Inflammatory macrophage treated with lipopolysaccharide for 1 hour (primary cell): ENCODE results near the gene B3GNT8.
A peak's percentile ranks its signal among the peaks of the same experiment; 100 is the strongest.
"Not testable (repeated sequence)": the region's sequence is repeated elsewhere in the genome, so short reads cannot be mapped to it uniquely, and the experiment has no call there.

ENCODE experiments used
- DNase-seq, 2 donors: peaks; one replicate each; pipeline ENCODE4 v3.0.0-alpha.2; 2020 to 2022

Gene B3GNT8, protein sequence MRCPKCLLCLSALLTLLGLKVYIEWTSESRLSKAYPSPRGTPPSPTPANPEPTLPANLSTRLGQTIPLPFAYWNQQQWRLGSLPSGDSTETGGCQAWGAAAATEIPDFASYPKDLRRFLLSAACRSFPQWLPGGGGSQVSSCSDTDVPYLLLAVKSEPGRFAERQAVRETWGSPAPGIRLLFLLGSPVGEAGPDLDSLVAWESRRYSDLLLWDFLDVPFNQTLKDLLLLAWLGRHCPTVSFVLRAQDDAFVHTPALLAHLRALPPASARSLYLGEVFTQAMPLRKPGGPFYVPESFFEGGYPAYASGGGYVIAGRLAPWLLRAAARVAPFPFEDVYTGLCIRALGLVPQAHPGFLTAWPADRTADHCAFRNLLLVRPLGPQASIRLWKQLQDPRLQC

GRCh38 chr19:41426952-41427646 lies at the start of gene B3GNT8:
TSS of gene B3GNT8 (minus strand) at chr19:41427374. CDS start at chr19:41426778, 596 bp downstream.
- no peak for DNase-seq

DNA sequence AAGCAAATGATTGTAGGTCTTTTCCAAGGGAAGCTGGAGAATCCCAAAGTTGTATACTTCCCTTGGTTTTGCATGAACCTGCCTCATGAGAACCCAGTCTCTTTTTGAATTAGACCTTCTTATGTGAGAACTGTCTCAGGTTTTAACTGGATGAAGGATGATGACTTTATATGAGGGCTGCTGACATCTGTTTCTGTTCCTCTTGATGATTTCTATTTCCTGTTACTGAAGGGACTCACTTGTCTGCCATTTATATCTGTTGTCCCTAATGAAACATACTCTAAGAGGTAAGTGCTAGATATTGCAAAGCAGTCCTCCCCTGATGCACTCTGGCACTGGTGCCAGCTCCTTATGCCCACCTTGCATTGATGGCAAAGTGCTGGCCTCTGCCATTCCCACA lies 49.4 kb upstream of the B3GNT8 start:
- no peak for DNase-seq

GRCh38 chr19:41463257-41464256 lies 36.4 kb upstream of the B3GNT8 start:
- DNase-seq, result not testable (repeated sequence)

DNA sequence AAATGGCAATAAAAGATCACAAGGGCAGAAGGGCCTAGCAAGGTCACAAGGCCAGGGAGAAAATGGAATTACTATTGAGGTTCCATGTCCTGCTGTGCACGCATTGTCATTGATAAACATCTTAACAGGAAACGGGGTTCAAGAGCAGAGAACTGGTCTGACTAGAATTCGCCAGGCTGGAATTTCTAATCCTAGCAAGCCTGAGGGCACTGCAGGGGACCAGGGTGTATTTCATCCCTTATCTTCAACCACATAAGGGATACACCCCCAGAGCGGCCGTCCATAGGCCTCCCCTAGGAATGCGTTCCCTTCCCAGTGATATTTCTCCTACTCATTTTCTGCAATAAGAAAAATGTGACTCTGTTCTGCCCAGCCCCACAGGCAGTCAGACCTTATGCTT lies 35.3 kb upstream of the B3GNT8 start:
- DNase-seq, result no peak

GRCh38 chr19:41457241-41457640 lies 30.1 kb upstream of the B3GNT8 start:
- DNase-seq, result no peak

GRCh38 chr19:41456342-41456918 lies 29.3 kb upstream of the B3GNT8 start:
- DNase-seq, result no peak

DNA sequence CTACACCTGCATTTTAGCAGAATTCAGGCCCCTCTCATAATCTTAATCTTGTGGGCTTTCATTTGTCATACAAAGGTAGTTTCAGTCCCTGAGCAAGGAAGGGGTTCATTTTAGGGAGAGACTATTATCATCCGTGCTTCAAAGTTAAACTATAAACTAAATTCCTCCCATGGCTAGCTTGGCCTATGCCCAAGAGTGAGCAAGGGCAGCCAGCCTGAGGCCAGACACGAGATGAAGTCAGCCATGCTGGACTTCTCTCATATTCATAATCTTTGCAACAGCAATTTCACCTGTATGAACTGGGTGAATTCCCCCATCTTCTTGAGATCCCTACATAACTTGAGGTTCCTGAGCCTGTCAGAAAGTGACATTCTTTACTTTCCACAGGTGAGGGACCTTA lies 28.8 kb upstream of the B3GNT8 start:
- no peak for DNase-seq

GRCh38 chr19:41452584-41453275 lies 25.6 kb upstream of the B3GNT8 start:
- no peak for DNase-seq

GRCh38 chr19:41449865-41450178 lies 22.6 kb upstream of the B3GNT8 start:
- DNase-seq, result no peak

- peak; percentile 48 to 81 for DNase-seq
Measured at GRCh38 chr19:41449079-41449864, 22.1 kb upstream of the B3GNT8 start.

GRCh38 chr19:41447732-41448332 lies 20.7 kb upstream of the B3GNT8 start:
- DNase-seq, result no peak

DNA sequence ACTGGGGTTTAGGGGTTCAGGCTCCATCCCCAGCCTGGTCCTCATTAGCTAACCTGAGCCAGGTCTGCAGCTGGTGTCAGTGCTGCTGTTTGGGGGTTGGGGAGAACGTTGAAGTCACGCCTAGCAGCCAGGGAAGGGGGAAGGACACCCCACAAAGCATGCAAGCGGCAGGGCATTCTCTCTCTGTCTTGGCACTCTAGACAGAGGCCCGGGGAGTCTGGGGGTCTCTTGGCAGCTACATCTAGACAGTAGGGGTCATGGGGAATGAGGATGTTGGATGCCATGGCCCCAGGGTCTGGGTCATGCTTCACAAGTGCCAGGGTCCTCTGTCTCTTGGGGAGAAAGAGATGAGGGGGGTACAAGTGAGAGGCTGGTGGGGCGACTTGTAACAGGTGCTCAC lies 18.4 kb upstream of the B3GNT8 start:
- no peak for DNase-seq

DNA sequence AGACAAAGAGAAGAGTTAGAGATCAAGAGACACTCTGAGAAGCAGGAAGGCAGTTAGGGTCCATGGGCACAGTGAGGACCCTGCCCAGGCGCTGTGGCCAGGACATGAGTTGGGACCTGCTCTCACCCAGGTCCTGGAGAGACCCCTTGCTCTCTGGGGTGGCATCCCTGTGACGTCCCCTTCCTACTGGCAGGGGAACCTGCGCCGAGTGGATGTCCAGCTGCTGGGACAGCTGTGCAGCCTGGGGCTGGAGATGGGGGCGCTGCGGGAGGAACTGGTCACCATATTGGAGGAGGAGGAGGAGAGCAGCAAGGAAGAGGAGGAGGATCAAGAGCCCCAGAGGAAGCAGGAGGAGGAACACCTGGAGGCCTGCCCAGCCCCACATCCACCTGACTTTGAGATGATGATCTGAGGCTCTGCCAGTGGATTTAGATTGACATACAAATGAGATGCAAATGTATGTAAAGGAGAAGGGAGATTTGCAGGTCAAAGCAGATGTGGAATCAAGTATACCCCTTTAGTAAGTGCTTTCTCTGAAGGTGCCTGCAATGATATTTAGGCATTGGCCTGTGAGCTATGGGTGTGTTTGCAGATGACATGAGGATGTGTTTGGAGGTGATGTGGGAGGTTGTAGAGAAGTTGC lies 16.8 kb upstream of the B3GNT8 start:
- no peak for DNase-seq

DNA sequence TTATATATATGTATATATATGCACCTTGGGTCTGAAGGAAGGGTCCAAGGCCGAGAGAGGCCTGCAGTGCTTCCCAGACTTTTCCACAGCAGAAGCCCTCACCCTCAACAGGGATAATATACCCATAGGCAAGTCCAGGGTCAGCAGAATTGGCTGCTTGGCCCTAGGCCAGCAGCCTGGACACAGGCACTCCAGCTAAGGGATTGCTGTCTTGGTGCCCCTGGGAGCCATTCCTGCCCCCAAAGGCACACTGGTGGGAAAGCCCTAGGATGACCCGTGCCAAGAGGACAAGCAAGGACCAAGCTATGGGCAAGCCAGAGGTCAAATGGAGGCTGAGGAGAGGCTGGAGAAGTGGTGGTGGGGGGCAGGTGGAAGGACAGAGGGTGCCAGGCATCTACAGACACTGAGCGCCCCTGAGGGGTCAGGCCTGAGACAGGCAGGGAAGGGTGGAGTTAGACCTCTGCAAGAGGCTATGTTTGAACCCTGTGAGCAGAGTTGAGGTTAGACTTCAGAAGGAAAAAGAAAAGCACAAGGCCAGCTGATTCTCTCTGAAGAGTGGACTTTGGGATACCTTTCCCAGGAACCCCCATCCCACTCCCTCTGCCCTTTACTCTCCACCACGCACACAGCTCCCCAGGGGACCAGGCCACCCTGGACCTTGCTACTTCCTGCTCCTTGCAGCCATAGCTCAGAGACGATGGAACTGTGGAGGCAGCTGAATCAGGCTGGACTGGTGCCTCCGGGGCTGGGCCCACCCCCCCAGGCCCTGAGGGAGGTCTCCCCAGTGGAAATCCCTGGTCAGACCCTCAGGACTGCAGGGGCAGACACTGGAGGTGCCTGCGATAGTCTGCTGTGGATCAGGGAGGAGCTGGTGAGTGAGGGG lies 15.5 kb upstream of the B3GNT8 start, which contains the start of gene ERICH4:
TSS of gene ERICH4 (plus strand) at position 684 of the 883 bp plus-strand sequence. CDS start at position 698, 14 bp downstream.
- no peak for DNase-seq

DNA sequence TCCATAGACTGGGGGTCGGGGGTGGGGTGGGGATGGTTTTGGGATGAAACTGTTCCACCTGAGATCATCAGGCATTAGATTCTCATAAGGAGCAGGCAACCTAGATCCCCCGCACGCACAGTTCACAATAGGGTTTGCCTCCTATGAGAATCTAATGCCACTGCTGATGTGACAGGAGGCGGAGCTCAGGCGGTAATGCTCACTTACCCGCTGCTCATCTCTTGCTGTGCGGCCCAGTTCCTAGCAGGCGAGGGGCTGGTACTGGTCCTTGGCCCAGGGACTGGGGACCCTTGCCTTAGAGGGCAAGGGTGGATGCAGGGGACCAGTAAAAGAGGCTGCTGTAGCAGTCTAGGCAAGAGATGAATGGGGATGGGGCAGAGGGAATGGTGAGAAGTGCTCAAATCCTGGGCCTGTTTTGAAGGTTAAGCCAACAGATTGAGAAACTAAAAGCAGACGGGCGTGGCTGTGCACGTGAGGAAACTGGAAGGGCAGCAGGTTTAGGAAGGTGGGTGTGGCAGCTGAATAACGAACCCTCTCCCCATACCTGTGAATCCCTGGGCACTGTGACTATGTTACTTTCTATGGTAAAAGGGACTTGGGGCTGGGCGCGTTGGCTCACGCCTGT lies 14.3 kb upstream of the B3GNT8 start:
- no peak for DNase-seq

GRCh38 chr19:41439441-41440222 lies 12.5 kb upstream of the B3GNT8 start, which contains the start of gene DMAC2:
TSS of gene DMAC2 (minus strand) at chr19:41439912. CDS start at chr19:41439899, 13 bp downstream.
- DNase-seq, result peak; percentile 97

DNA sequence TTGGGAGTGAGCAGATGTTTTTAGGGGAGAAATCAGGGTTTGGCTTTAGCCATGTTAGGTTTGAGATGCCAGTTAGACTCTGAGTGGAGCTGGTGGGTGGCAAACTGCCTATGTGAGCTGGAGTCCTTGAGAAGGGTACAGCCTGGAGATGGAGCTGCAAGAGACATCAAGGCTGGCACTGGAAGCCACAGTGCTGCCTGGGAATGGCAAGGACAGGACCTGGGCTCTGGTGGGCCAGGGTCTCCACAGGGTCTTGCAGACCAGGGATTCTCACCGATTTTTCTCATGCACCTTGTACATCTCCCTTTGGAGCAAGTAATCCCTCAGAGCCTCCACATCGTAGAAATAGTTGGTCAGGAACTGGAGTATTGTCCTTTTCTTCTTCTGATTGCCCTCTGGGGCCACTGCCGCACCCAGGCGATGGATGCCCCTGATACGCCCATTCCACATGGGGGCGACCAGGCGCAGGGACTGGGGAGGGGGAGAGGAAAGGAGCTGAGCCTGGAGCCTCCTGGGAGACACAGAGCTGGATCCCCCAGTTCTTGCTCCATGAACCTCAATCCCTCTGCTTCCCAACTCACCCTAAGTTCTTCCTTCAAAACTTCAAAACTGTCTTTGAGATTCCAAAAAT lies 10.9 kb upstream of the B3GNT8 start:
- no peak for DNase-seq

DNA sequence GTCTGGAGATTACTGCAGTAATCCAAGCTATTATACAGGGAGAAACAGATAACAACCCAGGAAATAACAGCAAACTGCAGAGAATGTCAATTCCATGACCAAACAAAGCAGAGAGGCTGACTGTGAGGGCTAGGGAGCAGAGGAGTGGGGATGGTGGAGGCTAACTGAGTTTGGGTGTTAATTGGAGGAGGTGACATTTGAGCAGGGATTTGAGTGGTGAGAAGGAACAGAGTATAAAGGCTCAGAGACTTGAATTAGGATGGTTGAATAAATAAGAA lies 9.4 kb upstream of the B3GNT8 start:
- DNase-seq, result no peak
